T-cell (primary cell): ENCODE measurements around the gene MINK1. TPM values are rescaled to one million over a fixed set of nuclear protein-coding genes. Genes with fewer than 3 reads are reported as not detected.
"Not testable (repeated sequence)": the region's sequence is repeated elsewhere in the genome, so short reads cannot be mapped to it uniquely, and the experiment has no call there.

Source experiments
- ATAC-seq, 4 experiments: fragments of 200-7000 bp in 3 of 4; fragments of 150-1000 bp in 1 of 4; cut with Tn5 transposase; replicated peaks in 1 of 4; 1 replicate in 3 of 4; 2 replicates in 1 of 4; pipeline ENCODE4 v1.10.0; 2021; ENCODE audit warnings: moderate library complexity in 3 of 4, mild to moderate bottlenecking in 2 of 4, moderate number of reproducible peaks in 1 of 4
- CTCF ChIA-PET, 2 donors: fragments of 300-600 bp; sonication (Branson Sonifier 250); formaldehyde crosslinking; loops; one replicate each; lab custom pipeline; 2022; ENCODE audit warnings: antibody characterized with exemption in 2 of 2; lab: Charles Lee
- POLR2A ChIA-PET, 2 donors: fragments of 300-600 bp; sonication (Branson Sonifier 250); formaldehyde crosslinking; loops; one replicate each; lab custom pipeline; 2022; ENCODE audit warnings: antibody characterized with exemption in 2 of 2; lab: Charles Lee
- DNase-seq, 35 experiments: peaks; one replicate each; pipeline versions ENCODE4 v3.0.0 to v3.0.0-alpha.2; 2013 to 2023
- H3K27ac ChIP-seq: one replicate; pipeline ENCODE4 v1.5.1; 2013; ENCODE audit warnings: low read length
- H3K27me3 ChIP-seq, 2 experiments: replicated peaks in 1 of 2; 1 replicate in 1 of 2; 2 replicates in 1 of 2; pipeline versions ENCODE4 v1.6.1 to v1.7.0; 2013; ENCODE audit warnings: low read length in 1 of 2, mixed read lengths in 1 of 2; ENCODE audit not compliant: control insufficient read depth in 2 of 2, insufficient read depth in 2 of 2; ENCODE audit errors: extremely low read depth in 1 of 2
- H3K36me3 ChIP-seq, 2 donors: 1 replicate in 1 of 2; 2 replicates in 1 of 2; pipeline versions ENCODE4 v1.6.1 to v1.7.0; 2013; ENCODE audit warnings: low read length in 1 of 2; ENCODE audit not compliant: control insufficient read depth in 2 of 2, insufficient read depth in 1 of 2; ENCODE audit errors: extremely low read depth in 1 of 2
- H3K4me1 ChIP-seq, 2 experiments: 1 replicate in 1 of 2; 2 replicates in 1 of 2; pipeline versions ENCODE4 v1.6.1 to v1.7.0; 2013; ENCODE audit warnings: low read length in 2 of 2, mixed read lengths in 1 of 2; ENCODE audit not compliant: insufficient read depth in 2 of 2, control insufficient read depth in 1 of 2; ENCODE audit errors: extremely low read depth in 1 of 2
- H3K4me3 ChIP-seq, 2 donors: 1 replicate in 1 of 2; 2 replicates in 1 of 2; pipeline versions ENCODE4 v1.5.1 to v1.7.0; 2013; ENCODE audit warnings: mild to moderate bottlenecking in 2 of 2, low read length in 1 of 2, moderate library complexity in 1 of 2; ENCODE audit not compliant: control insufficient read depth in 1 of 2; ENCODE audit errors: extremely low read depth in 1 of 2
- H3K9me3 ChIP-seq: 2 replicates; pipeline ENCODE4 v1.7.0; 2013
- H3K27ac Mint-ChIP-seq, 2 donors: one replicate each; pipeline ENCODE4 v1.8.0; 2020 to 2021; ENCODE audit warnings: mild to moderate bottlenecking in 2 of 2, mixed read lengths in 2 of 2
- H3K27me3 Mint-ChIP-seq, 2 donors: one replicate each; pipeline ENCODE4 v1.8.0; 2021 to 2022; ENCODE audit warnings: mixed read lengths in 2 of 2
- H3K36me3 Mint-ChIP-seq: one replicate; pipeline ENCODE4 v1.8.0; 2021; ENCODE audit warnings: mixed read lengths
- H3K4me1 Mint-ChIP-seq, 3 donors: one replicate each; pipeline ENCODE4 v1.8.0; 2020 to 2022; ENCODE audit warnings: mixed read lengths in 3 of 3, mild to moderate bottlenecking in 1 of 3
- H3K4me3 Mint-ChIP-seq, 3 donors: one replicate each; pipeline ENCODE4 v1.8.0; 2020 to 2022; ENCODE audit warnings: mild to moderate bottlenecking in 3 of 3, mixed read lengths in 3 of 3, moderate library complexity in 3 of 3
- H3K9me3 Mint-ChIP-seq, 3 donors: one replicate each; pipeline ENCODE4 v1.8.0; 2020 to 2022; ENCODE audit warnings: mixed read lengths in 3 of 3
- WGBS: methylation state at CpG from one replicate; pipeline ENCODE4 v1.1.5; 2013; ENCODE audit warnings: missing lambda C conversion rate; ENCODE audit not compliant: insufficient coverage; 5-methylcytosine and 5-hydroxymethylcytosine counted together
- total RNA-seq, 35 experiments: library from RNA in 6 of 35; stranded (reverse) in 6 of 35; fragments of 120-200 nt in 1 of 35; gene quantifications; one replicate each; pipeline versions ENCODE4 v1.2.1 to v1.2.4 and lab custom pipeline; 2013 to 2026

The MINK1 gene
- total RNA-seq, 5 donors from 2014 or later (not counting 1 experiment from before 2014, with no cell fraction given): 156 to 189 (median 164) TPM

DNA sequence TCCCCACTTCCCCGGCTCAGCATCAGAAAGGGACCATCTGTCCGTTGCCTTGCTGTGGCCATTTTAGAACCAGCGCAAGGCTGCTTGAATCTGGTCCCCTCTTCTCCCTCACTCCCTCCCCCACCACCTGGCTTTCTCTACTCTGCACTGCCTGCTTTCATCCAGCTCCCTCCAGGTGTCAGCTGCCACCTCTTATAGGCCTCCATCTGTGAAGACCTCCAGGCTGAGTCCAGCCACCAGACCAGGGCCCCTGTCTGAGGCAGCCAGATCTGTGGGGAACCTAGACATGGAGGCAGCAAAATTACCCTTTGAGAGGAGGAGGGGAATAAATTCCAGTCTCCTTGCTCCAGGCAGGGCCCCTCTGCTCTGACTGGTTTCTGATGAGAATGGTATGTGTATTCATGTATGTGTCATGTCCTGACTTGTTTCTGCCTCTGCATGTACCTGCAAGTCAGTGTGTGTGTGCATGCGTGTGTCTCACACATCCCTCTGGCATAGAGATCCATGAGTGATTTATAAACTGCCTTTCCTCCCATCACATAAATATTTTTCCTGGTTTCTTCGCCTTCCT, 21.1 kb downstream of the MINK1 start:
- Histone ChIP-seq H3K4me1 (peaks cover 0 to 28% of the 10 kb centered on the region in 2 experiments), H3K27me3 (no peaks in the 10 kb centered on the region), H3K9me3 (no peaks in the 10 kb centered on the region), H3K4me3 (no peak overlapping the region), H3K27ac (no peak overlapping the region), H3K36me3 (peaks cover 0 to 10% of the 10 kb centered on the region in 2 donors)
- Mint-ChIP-seq H3K9me3 (peaks cover 5 to 7% (median 5%) of the 10 kb centered on the region in 3 donors), H3K27me3 (no peaks in the 10 kb centered on the region), H3K4me3 (no peak overlapping the region), H3K27ac (no peak overlapping the region), H3K4me1 (peaks cover 45 to 65% (median 51%) of the 10 kb centered on the region in 3 donors), H3K36me3 (peaks cover 36% of the 10 kb centered on the region)
- DNase-seq (no peak), ATAC-seq (no peak)
- ChIA-PET POLR2A (interaction anchor here in 1 of 2 donors (0.6 kb wide), 1 partner anchor 92 kb away, joined by 3 read pairs; no protein-coding TSS in a partner anchor), CTCF (interaction anchor here in 1 of 2 donors (0.6 kb wide), 1 partner anchor 144 kb away, joined by 4 read pairs; no protein-coding TSS in a partner anchor)
- WGBS: 100% methylated on average over 1 of the region's 5 CpGs

GRCh38 chr17:4856271-4856936, 23.3 kb downstream of the MINK1 start:
- Histone ChIP-seq H3K4me1 (peaks cover 0 to 25% of the 10 kb centered on the region in 2 experiments), H3K27ac (no peak overlapping the region), H3K4me3 (no peak overlapping the region), H3K9me3 (no peaks in the 10 kb centered on the region), H3K36me3 (peaks cover 5 to 19% of the 10 kb centered on the region in 2 donors), H3K27me3 (no peaks in the 10 kb centered on the region)
- ATAC-seq: no peak
- H3K27ac Mint-ChIP-seq: no peak overlapping the region
- peaks cover 36% of the 10 kb centered on the region for H3K36me3 Mint-ChIP-seq
- peaks cover 5 to 7% (median 5%) of the 10 kb centered on the region in 3 donors for H3K9me3 Mint-ChIP-seq
- WGBS: 94% methylated on average over 6 of the region's 17 CpGs
- DNase-seq: no peak
- ChIA-PET POLR2A (no interaction called here), CTCF (interaction anchor here in 1 of 2 donors (0.7 kb wide), 1 partner anchor 81 kb away, joined by 5 read pairs; no protein-coding TSS in a partner anchor)
- no peak overlapping the region for H3K4me3 Mint-ChIP-seq
- H3K27me3 Mint-ChIP-seq: no peaks in the 10 kb centered on the region
- H3K4me1 Mint-ChIP-seq: peaks cover 29 to 48% (median 33%) of the 10 kb centered on the region in 3 donors

GRCh38 chr17:4856937-4857314, 23.8 kb downstream of the MINK1 start:
- Histone ChIP-seq H3K4me3 (no peak overlapping the region), H3K27ac (no peak overlapping the region), H3K9me3 (no peaks in the 10 kb centered on the region), H3K36me3 (peaks cover 5 to 22% of the 10 kb centered on the region in 2 donors), H3K4me1 (peaks cover 0 to 23% of the 10 kb centered on the region in 2 experiments), H3K27me3 (no peaks in the 10 kb centered on the region)
- Mint-ChIP-seq H3K27me3 (no peaks in the 10 kb centered on the region), H3K36me3 (peaks cover 35% of the 10 kb centered on the region), H3K4me3 (no peak overlapping the region), H3K4me1 (peaks cover 27 to 46% (median 28%) of the 10 kb centered on the region in 3 donors), H3K9me3 (peaks cover 4 to 5% (median 5%) of the 10 kb centered on the region in 3 donors), H3K27ac (no peak overlapping the region)
- ChIA-PET POLR2A (no interaction called here), CTCF (no interaction called here)
- no peak for ATAC-seq
- no peak for DNase-seq
- WGBS: 100% methylated on average over 7 of the region's 7 CpGs

DNA sequence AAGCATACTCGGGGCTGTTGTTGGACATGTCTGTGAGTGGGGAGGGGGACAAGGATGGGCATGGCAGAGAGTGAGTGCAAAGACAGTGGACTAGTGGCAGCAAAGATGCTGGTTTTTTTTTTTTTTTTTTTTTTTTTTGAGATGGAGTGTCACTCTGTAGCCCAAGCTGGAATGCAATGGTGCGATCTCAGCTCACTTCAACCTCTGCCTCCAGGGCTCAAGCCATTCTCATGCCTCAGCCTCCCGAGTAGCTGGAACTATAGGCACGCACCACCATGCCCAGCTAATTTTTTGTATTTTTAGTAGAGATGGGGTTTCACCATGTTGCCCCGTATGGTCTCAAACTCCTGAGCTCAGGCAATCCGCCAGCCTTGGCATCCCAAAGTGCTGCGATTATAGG, 24.2 kb downstream of the MINK1 start:
- CTCF ChIA-PET: interaction anchor here in 1 of 2 donors (0.6 kb wide), 1 partner anchor 215 kb away, joined by 4 read pairs; no protein-coding TSS in a partner anchor
- H3K4me1 Mint-ChIP-seq: peaks cover 24 to 43% (median 24%) of the 10 kb centered on the region in 3 donors
- H3K27me3 Mint-ChIP-seq: not testable (repeated sequence)

GRCh38 chr17:4858068-4858881, 25.1 kb downstream of the MINK1 start:
- DNase-seq (no peak), ATAC-seq (no peak)
- Mint-ChIP-seq H3K9me3 (no peaks in the 10 kb centered on the region), H3K4me3 (no peak overlapping the region), H3K27me3 (no peaks in the 10 kb centered on the region), H3K36me3 (peaks cover 32% of the 10 kb centered on the region), H3K4me1 (peaks cover 22 to 43% (median 23%) of the 10 kb centered on the region in 3 donors), H3K27ac (no peak overlapping the region)
- POLR2A ChIA-PET: interaction anchor here (0.6 to 0.7 kb wide), 2 partner anchors 172 to 1252 kb away, joined by 6 read pairs; no protein-coding TSS in a partner anchor
- H3K36me3 ChIP-seq: peaks cover 5 to 22% of the 10 kb centered on the region in 2 donors
- 94% methylated on average over 2 of the region's 7 CpGs for WGBS
- H3K27ac ChIP-seq: no peak overlapping the region
- H3K4me1 ChIP-seq: peaks cover 0 to 19% of the 10 kb centered on the region in 2 experiments
- CTCF ChIA-PET: interaction anchor here in 1 of 2 donors (0.6 kb wide), 1 partner anchor 11 kb away, joined by 3 read pairs; no protein-coding TSS in a partner anchor
- no peaks in the 10 kb centered on the region for H3K27me3 ChIP-seq
- H3K4me3 ChIP-seq: no peak overlapping the region
- H3K9me3 ChIP-seq: no peaks in the 10 kb centered on the region

More for the DNA sequence above, 24.2 kb downstream of the MINK1 start:
- H3K27me3 ChIP-seq, H3K4me3 Mint-ChIP-seq, H3K9me3 Mint-ChIP-seq, H3K27ac Mint-ChIP-seq, DNase-seq, POLR2A ChIA-PET, H3K4me3 ChIP-seq, H3K27ac ChIP-seq, ATAC-seq, H3K9me3 ChIP-seq: not testable (repeated sequence)
- peaks cover 32% of the 10 kb centered on the region for H3K36me3 Mint-ChIP-seq
- 100% methylated on average over 3 of the region's 7 CpGs for WGBS
- Histone ChIP-seq H3K4me1 (peaks cover 0 to 21% of the 10 kb centered on the region in 2 experiments), H3K36me3 (peaks cover 5 to 22% of the 10 kb centered on the region in 2 donors)

GRCh38 chr17:4858882-4859260, 25.7 kb downstream of the MINK1 start:
- Histone ChIP-seq H3K36me3 (peaks cover 5 to 22% of the 10 kb centered on the region in 2 donors), H3K4me3 (no peak overlapping the region), H3K27ac (no peak overlapping the region), H3K27me3 (no peaks in the 10 kb centered on the region), H3K9me3 (no peaks in the 10 kb centered on the region), H3K4me1 (peaks cover 0 to 14% of the 10 kb centered on the region in 2 experiments)
- no peak overlapping the region for H3K4me3 Mint-ChIP-seq
- H3K27me3 Mint-ChIP-seq: no peaks in the 10 kb centered on the region
- peaks cover 20 to 40% (median 22%) of the 10 kb centered on the region in 3 donors for H3K4me1 Mint-ChIP-seq
- H3K36me3 Mint-ChIP-seq: peaks cover 32% of the 10 kb centered on the region
- WGBS: 33% methylated on average over 1 of the region's 5 CpGs
- no peak overlapping the region for H3K27ac Mint-ChIP-seq
- POLR2A ChIA-PET: no interaction called here
- CTCF ChIA-PET: no interaction called here
- DNase-seq (no peak), ATAC-seq (no peak)
- no peaks in the 10 kb centered on the region for H3K9me3 Mint-ChIP-seq
